Heart left ventricle (tissue), 16 donors: ENCODE measurements around the gene SH3BP4. TPM values are rescaled to one million over a fixed set of nuclear protein-coding genes. Genes with fewer than 3 reads are reported as not detected.
A peak's percentile ranks its signal among the peaks of the same experiment; 100 is the strongest.

Experiments used
- ATAC-seq, 4 donors: fragments of 200-7000 bp; cut with Tn5 transposase; one replicate each; pipeline ENCODE4 v1.9.1; 2020 to 2022; ENCODE audit warnings: moderate library complexity in 4 of 4, mild to moderate bottlenecking in 3 of 4, moderate number of reproducible peaks in 1 of 4
- DNase-seq, 5 donors: peaks; one replicate each; pipeline ENCODE4 v3.0.0-alpha.2; 2020
- H3K27ac ChIP-seq, 12 donors: fragments of 200-600 bp; sonication (generic) in 4 of 12; one replicate each; pipeline versions ENCODE4 v1.5.0 to v1.8.0; 2016 to 2022; ENCODE audit warnings: mild to moderate bottlenecking in 2 of 12
- H3K27me3 ChIP-seq, 9 donors: fragments of 200-600 bp; sonication (generic) in 2 of 9; one replicate each; pipeline versions ENCODE4 v1.5.1 to v1.8.0; 2016 to 2022; ENCODE audit warnings: mild to moderate bottlenecking in 3 of 9
- H3K36me3 ChIP-seq, 9 donors: fragments of 200-600 bp; sonication (generic) in 2 of 9; one replicate each; pipeline versions ENCODE4 v1.5.0 to v1.8.0; 2018 to 2022; ENCODE audit warnings: mild to moderate bottlenecking in 2 of 9
- H3K4me1 ChIP-seq, 12 donors: fragments of 200-600 bp; sonication (generic) in 4 of 12; one replicate each; pipeline versions ENCODE4 v1.5.0 to v1.8.0; 2016 to 2022; ENCODE audit warnings: mild to moderate bottlenecking in 3 of 12
- H3K4me3 ChIP-seq, 12 donors: fragments of 200-600 bp; sonication (generic) in 4 of 12; one replicate each; pipeline versions ENCODE4 v1.5.0 to v1.8.0; 2017 to 2022; ENCODE audit warnings: mild to moderate bottlenecking in 9 of 12, moderate library complexity in 4 of 12
- H3K9me3 ChIP-seq, 12 donors: fragments of 200-600 bp; sonication (generic) in 4 of 12; one replicate each; pipeline versions ENCODE4 v1.5.0 to v1.8.0; 2016 to 2022; ENCODE audit warnings: mild to moderate bottlenecking in 1 of 12
- CTCF ChIP-seq, 12 donors: fragments of 200-600 bp; sonication (generic) in 4 of 12; IDR thresholded peaks; one replicate each; pipeline versions ENCODE4 v1.5.0 to v1.8.0; 2018 to 2022; ENCODE audit warnings: antibody characterized with exemption in 12 of 12, mild to moderate bottlenecking in 5 of 12
- POLR2A ChIP-seq, 2 donors: fragments of 450-650 bp; IDR thresholded peaks; one replicate each; pipeline ENCODE4 v1.6.1; 2017; ENCODE audit warnings: antibody characterized with exemption in 2 of 2, mild to moderate bottlenecking in 2 of 2, moderate library complexity in 2 of 2
- WGBS, 4 donors: extraction: QIAGEN DNeasy Blood & Tissue Kit in 2 of 4; methylation state at CpG; one replicate each; pipeline versions ENCODE4 v1.1.5 to v1.1.7; 2013 to 2018; 5-methylcytosine and 5-hydroxymethylcytosine counted together
- intact Hi-C, 10 donors: fragments of 100-400 bp; cut with DNase I; formaldehyde crosslinking; loops; one replicate each; pipeline versions ENCODE4 v1.11.1 to v1.14.2; 2022
- polyA plus RNA-seq, 2 donors: library from polyadenylated mRNA; stranded (reverse); fragments of 200-250 nt; gene quantifications; one replicate each; pipeline ENCODE4 v1.2.3, GENCODE V29; 2013
- total RNA-seq, 9 donors: library from RNA; depleted of rRNA in 2 of 9; stranded (reverse); fragments of >200 nt in 2 of 9; fragmentation: NEBNext Ultra II Directional in 3 of 9; extraction: Animal tissue kit (Norgen Biotek cat#: 25700) in 3 of 9; gene quantifications; one replicate each; pipeline versions ENCODE4 v1.1.0 to v1.2.4, GENCODE V29; 2016 to 2023
- donor health status: ischemic (EF 13 %, LVEDD 7.1; RV severe dilation, severe dysfunction).
- donor health status: healthy with polysubstance abuse.
- donor health status: DM: no; HTN: yes; CAD: no.
- donor health status: DM: no; HTN: no; CAD: no.
- donor health status: ischemic (EF 25% LVEDD 6.9; RV normal size, moderate dysfunction).
- donor health status: ischemic (EF 25% LVEDD 5.7; RV mildly dilated, moderate dysfunction).
- donor health status: healthy.
- donor health status: DM: yes; HTN: yes; CAD: no.
- donor health status: ischemic (EF 35%, LVEDD 5.7; RV mildly dilated, moderate dysfunction).
- donor health status: nonischemic (EF 11% LVEDD 7.7; RV severe dilation, severe dysfunction).
- donor health status: DM: yes; HTN: yes; CAD: no.
- donor health status: PGD.
- donor health status: ischemic (EF 29% LVEDD 5.4; RV normal size, mild dysfunction).
- donor health status: nonischemic (EF 23%, LVEDD 6.1; RV moderate dilation, normal function).

The SH3BP4 gene
- total and polyA plus RNA-seq, 11 donors: 5.4 to 33.5 (median 12.4) TPM

DNA sequence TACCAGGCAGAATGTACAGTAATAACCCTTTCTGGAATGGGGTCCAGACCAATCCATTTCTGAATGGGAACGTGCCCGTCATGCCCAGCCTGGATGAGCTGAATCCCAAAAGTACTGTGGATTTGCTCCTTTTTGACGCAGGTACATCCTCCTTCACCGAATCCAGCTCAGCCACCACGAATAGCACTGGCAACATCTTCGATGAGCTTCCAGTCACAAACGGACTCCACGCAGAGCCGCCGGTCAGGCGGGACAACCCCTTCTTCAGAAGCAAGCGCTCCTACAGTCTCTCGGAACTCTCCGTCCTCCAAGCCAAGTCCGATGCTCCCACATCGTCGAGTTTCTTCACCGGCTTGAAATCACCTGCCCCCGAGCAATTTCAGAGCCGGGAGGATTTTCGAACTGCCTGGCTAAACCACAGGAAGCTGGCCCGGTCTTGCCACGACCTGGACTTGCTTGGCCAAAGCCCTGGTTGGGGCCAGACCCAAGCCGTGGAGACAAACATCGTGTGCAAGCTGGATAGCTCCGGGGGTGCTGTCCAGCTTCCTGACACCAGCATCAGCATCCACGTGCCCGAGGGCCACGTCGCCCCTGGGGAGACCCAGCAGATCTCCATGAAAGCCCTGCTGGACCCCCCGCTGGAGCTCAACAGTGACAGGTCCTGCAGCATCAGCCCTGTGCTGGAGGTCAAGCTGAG lies 89.6 kb downstream of the SH3BP4 start:
- 92 to 96% (median 93%) methylated on average over 27 to 31 of the region's 31 CpGs for WGBS, 4 donors
- peaks cover 0 to 19% (median 0%) of the 10 kb centered on the region in 12 donors for H3K4me1 ChIP-seq
- H3K36me3 ChIP-seq: peaks cover 0 to 40% (median 26%) of the 10 kb centered on the region in 9 donors
- ATAC-seq: no peak
- no peaks in the 10 kb centered on the region for H3K9me3 ChIP-seq
- TF ChIP-seq CTCF (IDR thresholded peaks at IDR 0.05) (no peak), POLR2A (IDR thresholded peaks at IDR 0.05) (no peak)
- H3K27ac ChIP-seq: no peak overlapping the region
- DNase-seq: no peak
- H3K27me3 ChIP-seq: no peaks in the 10 kb centered on the region
- intact Hi-C loops: loop anchor here in 2 of 10 donors (10.0 kb wide), 1 partner anchor 57 kb away; no protein-coding TSS in a partner anchor
- no peak overlapping the region for H3K4me3 ChIP-seq

DNA sequence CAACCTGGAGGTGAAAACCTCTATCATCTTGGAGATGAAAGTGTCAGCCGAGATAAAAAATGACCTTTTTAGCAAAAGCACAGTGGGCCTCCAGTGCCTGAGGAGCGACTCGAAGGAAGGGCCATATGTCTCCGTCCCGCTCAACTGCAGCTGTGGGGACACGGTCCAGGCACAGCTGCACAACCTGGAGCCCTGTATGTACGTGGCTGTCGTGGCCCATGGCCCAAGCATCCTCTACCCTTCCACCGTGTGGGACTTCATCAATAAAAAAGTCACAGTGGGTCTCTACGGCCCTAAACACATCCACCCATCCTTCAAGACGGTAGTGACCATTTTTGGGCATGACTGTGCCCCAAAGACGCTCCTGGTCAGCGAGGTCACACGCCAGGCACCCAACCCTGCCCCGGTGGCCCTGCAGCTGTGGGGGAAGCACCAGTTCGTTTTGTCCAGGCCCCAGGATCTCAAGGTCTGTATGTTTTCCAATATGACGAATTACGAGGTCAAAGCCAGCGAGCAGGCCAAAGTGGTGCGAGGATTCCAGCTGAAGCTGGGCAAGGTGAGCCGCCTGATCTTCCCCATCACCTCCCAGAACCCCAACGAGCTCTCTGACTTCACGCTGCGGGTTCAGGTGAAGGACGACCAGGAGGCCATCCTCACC lies 90.2 kb downstream of the SH3BP4 start:
- Histone ChIP-seq H3K36me3 (peaks cover 0 to 46% (median 26%) of the 10 kb centered on the region in 9 donors), H3K27ac (no peak overlapping the region), H3K4me1 (peaks cover 0 to 19% (median 0%) of the 10 kb centered on the region in 12 donors), H3K9me3 (no peaks in the 10 kb centered on the region), H3K27me3 (no peaks in the 10 kb centered on the region), H3K4me3 (no peak overlapping the region)
- TF ChIP-seq CTCF (IDR thresholded peaks at IDR 0.05) (no peak), POLR2A (IDR thresholded peaks at IDR 0.05) (no peak)
- ATAC-seq: no peak
- intact Hi-C loops: loop anchor here in 2 of 10 donors (10.0 kb wide), 1 partner anchor 57 kb away; no protein-coding TSS in a partner anchor
- no peak for DNase-seq
- 94 to 98% (median 96%) methylated on average over 22 to 25 of the region's 25 CpGs for WGBS, 4 donors

DNA sequence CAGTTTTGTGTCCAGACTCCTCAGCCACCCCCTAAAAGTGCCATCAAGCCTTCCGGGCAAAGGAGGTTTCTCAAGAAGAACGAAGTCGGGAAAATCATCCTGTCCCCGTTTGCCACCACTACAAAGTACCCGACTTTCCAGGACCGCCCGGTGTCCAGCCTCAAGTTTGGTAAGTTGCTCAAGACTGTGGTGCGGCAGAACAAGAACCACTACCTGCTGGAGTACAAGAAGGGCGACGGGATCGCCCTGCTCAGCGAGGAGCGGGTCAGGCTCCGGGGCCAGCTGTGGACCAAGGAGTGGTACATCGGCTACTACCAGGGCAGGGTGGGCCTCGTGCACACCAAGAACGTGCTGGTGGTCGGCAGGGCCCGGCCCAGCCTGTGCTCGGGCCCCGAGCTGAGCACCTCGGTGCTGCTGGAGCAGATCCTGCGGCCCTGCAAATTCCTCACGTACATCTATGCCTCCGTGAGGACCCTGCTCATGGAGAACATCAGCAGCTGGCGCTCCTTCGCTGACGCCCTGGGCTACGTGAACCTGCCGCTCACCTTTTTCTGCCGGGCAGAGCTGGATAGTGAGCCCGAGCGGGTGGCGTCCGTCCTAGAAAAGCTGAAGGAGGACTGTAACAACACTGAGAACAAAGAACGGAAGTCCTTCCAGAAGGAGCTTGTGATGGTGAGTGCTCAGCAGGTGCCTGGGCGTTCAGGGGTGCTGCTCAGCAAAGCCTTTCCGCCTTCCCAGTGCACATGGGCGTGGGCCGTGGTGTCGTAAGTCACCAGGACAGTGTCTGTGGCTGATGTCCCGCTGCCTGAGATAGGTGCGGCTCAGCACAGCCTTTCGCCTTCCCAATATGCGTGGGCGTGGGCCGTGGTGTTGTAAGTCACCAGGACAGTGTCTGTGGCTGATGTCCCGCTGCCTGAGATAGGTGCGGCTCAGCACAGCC lies 91.0 kb downstream of the SH3BP4 start:
- H3K36me3 ChIP-seq: peaks cover 0 to 43% (median 26%) of the 10 kb centered on the region in 9 donors
- no peak for DNase-seq
- no peaks in the 10 kb centered on the region for H3K27me3 ChIP-seq
- ATAC-seq: no peak
- no peaks in the 10 kb centered on the region for H3K9me3 ChIP-seq
- H3K4me3 ChIP-seq: no peak overlapping the region
- peaks cover 0 to 20% (median under 1%) of the 10 kb centered on the region in 12 donors for H3K4me1 ChIP-seq
- intact Hi-C loops: loop anchor here in 2 of 10 donors (10.0 kb wide), 1 partner anchor 58 kb away; no protein-coding TSS in a partner anchor
- H3K27ac ChIP-seq: no peak overlapping the region
- TF ChIP-seq POLR2A (IDR thresholded peaks at IDR 0.05): no peak
- 94 to 99% (median 95%) methylated on average over 32 to 44 of the region's 49 CpGs for WGBS, 4 donors

DNA sequence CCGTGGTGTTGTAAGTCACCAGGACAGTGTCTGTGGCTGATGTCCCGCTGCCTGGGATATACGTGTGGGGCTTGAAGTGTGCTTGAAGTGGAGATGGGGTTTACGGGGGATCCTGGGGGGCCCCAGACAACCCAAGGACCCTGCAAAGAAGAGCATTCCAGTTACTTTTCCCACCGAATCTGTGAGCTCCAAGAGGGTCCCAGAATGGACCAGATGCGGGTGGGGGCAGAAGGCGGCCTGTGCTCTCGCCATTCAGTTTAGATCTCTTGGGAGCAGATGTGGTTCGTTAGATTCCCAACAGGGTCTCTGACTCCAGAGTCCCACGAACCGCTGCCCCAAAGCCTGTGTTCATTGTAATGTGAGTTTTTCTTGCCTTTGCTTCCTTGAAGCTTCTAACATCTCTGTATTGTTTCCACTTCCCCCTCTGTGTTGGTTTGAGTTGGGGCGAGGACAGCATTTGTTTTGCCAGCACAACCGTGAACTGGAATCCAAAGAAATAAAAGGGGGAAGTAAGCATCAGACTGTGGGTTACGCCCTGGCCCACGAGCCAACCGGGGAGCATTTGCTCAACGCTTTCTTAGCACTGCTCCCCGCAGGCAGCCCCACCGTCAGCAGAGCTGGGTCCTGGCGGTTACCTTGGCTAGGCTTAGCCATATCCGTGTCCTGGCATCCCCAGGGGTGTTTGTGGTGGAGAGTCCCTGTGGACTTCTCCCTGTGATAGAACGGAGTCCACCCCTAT lies 92.1 kb downstream of the SH3BP4 start:
- ATAC-seq: peak in 3 of 4 donors; percentile 23 to 65 (median 48)
- peaks cover 0 to 39% (median 26%) of the 10 kb centered on the region in 9 donors for H3K36me3 ChIP-seq
- peak overlapping the region in 5 of 12 donors; percentile 13 to 44 (median 39) for H3K27ac ChIP-seq
- intact Hi-C loops: loop anchor here in 2 of 10 donors (10.0 kb wide), 1 partner anchor 59 kb away; no protein-coding TSS in a partner anchor
- no peak overlapping the region for H3K4me3 ChIP-seq
- no peaks in the 10 kb centered on the region for H3K9me3 ChIP-seq
- 72 to 84% (median 77%) methylated on average over 22 of the region's 22 CpGs for WGBS, 4 donors
- TF ChIP-seq POLR2A (IDR thresholded peaks at IDR 0.05): no peak
- TF ChIP-seq CTCF (IDR thresholded peaks at IDR 0.05): no peak
- peaks cover 0 to 31% (median 8%) of the 10 kb centered on the region in 12 donors for H3K4me1 ChIP-seq
- DNase-seq: peak in 2 of 5 donors; percentile 52 to 54
- H3K27me3 ChIP-seq: no peaks in the 10 kb centered on the region
